GM06990 (cell line): ENCODE measurements around the gene GRID1.

Experiments used
- DNase-seq: peaks from one replicate; pipeline ENCODE4 v3.0.0-alpha.2; 2011; ENCODE audit not compliant: insufficient read length; ENCODE audit errors: extremely low read depth
- H3K27me3 ChIP-seq: replicated peaks from 2 replicates; pipeline ENCODE4 v1.6.0; 2011; ENCODE audit warnings: low read length; ENCODE audit not compliant: control insufficient read depth, insufficient read depth
- H3K36me3 ChIP-seq: 2 replicates; pipeline ENCODE4 v1.5.1; 2011; ENCODE audit warnings: low read length; ENCODE audit not compliant: control insufficient read depth, insufficient read depth
- H3K4me3 ChIP-seq: replicated peaks from 2 replicates; pipeline ENCODE4 v1.5.1; 2011; ENCODE audit warnings: low read depth, mild to moderate bottlenecking, control low read depth, low read length
- TF ChIP-seq, protein P1 (sequence below): IDR thresholded peaks from 2 replicates; pipeline ENCODE4 v1.5.1; 2011; ENCODE audit warnings: low read length, control low read depth, mild to moderate bottlenecking, inconsistent platforms; ENCODE audit not compliant: insufficient read depth, poor library complexity, severe bottlenecking

Gene GRID1

DNA sequence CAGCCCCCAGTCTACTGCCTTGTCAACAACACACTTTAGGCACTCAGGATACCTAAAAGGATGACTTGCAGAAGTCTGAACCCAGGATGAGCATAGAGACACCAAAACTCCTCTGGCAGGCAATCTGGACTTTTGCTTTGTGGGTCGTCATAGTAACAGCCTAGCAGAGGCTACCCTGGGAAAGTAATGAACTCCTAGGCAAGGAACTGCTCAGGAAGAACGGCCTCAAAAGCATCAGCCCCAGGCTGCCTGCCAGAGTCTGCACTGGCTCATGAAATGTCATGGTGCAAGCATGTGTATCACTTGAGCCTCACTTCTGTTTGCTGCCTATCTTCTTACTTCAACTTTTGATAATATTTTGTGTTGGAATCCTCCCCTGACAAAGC lies 715.1 kb downstream of the GRID1 start:
- Histone ChIP-seq H3K4me3 (no peak overlapping the region), H3K36me3 (no peaks in the 10 kb centered on the region), H3K27me3 (no peaks in the 10 kb centered on the region; the same call in 1 of the 2 replicates)
- no peak for DNase-seq
- TF ChIP-seq, protein P1, sequence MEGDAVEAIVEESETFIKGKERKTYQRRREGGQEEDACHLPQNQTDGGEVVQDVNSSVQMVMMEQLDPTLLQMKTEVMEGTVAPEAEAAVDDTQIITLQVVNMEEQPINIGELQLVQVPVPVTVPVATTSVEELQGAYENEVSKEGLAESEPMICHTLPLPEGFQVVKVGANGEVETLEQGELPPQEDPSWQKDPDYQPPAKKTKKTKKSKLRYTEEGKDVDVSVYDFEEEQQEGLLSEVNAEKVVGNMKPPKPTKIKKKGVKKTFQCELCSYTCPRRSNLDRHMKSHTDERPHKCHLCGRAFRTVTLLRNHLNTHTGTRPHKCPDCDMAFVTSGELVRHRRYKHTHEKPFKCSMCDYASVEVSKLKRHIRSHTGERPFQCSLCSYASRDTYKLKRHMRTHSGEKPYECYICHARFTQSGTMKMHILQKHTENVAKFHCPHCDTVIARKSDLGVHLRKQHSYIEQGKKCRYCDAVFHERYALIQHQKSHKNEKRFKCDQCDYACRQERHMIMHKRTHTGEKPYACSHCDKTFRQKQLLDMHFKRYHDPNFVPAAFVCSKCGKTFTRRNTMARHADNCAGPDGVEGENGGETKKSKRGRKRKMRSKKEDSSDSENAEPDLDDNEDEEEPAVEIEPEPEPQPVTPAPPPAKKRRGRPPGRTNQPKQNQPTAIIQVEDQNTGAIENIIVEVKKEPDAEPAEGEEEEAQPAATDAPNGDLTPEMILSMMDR, result no peak

DNA sequence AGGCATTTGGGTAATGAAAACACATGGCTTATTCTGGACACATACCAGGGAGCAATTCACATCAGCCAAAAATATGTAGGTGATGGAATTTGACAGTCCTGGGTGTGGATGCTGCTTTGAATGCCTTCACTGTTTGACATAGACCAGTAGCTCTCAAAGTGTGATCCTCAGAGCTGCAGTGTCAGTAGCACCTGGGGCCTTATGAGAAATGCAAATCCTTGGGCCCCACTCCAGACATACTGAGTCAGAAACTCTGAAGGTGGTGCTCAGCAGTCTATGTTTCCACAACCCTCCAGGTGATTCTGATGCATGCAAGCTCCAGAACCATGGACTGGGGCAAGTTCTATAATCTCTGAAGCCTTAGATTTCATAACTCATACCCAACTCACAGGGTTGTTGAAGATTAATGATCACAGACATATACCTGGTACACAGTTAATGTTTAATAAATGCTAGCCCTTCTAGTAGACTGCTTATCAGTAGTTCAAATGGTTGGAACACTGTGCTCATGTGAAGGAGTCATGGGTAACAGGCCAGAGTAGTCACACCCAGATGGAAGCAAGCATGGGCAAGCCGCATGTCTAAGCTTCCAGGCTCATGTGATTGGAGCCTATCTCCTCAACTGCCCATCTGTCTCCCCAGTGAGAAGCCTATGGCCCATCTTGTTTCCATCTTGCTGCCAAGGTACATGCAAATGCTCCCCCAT lies 715.7 kb downstream of the GRID1 start:
- no peaks in the 10 kb centered on the region for H3K36me3 ChIP-seq
- no peak for DNase-seq
- TF ChIP-seq, protein P1, result no peak

DNA sequence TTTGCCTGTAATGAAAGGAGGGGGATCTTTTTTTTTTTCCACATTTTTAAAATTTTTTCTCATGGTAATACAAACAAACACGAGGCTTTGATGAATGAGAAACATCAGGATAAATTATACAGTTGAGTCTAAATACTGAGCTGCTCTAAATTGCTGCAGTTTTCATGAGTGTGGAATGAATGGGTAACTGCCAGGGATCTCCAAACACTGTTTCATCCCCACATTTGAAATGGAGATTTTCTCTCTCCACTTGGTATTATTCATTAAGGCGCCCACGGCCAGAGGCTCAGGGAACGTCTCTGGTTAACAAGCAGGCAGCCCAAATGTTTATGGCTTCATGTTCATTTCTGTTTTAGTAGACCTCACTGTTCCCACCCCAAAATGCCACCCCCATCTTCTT lies 717.1 kb downstream of the GRID1 start:
- no peak overlapping the region for H3K4me3 ChIP-seq
- TF ChIP-seq, protein P1, result no peak
- DNase-seq, result no peak
- no peaks in the 10 kb centered on the region for H3K27me3 ChIP-seq
- no peaks in the 10 kb centered on the region for H3K36me3 ChIP-seq

More for the DNA sequence above, 715.7 kb downstream of the GRID1 start:
- Histone ChIP-seq H3K27me3 (no peaks in the 10 kb centered on the region; the same call in 1 of the 2 replicates), H3K4me3 (no peak overlapping the region)

- no peak for DNase-seq
- H3K36me3 ChIP-seq, result no peaks in the 10 kb centered on the region
- TF ChIP-seq, protein P1, result no peak
These were observed 718.3 kb downstream of the GRID1 start for GRCh38 chr10:85648279-85648754.

GRCh38 chr10:85647741-85648140 lies 718.9 kb downstream of the GRID1 start:
- no peaks in the 10 kb centered on the region for H3K36me3 ChIP-seq
- TF ChIP-seq, protein P1, result no peak
- no peak for DNase-seq
- H3K4me3 ChIP-seq, result no peak overlapping the region
- H3K27me3 ChIP-seq, result no peaks in the 10 kb centered on the region

More at GRCh38 chr10:85648279-85648754, 718.3 kb downstream of the GRID1 start:
- Histone ChIP-seq H3K27me3 (no peaks in the 10 kb centered on the region), H3K4me3 (no peak overlapping the region)
